Natural killer cell (primary cell): ENCODE results near the gene TRAIP. TPM values are rescaled to one million over a fixed set of nuclear protein-coding genes. Genes with fewer than 3 reads are reported as not detected.

ENCODE experiments used
- ATAC-seq, 3 donors: fragments of 150-1000 bp in 2 of 3; fragments of 200-7000 bp in 1 of 3; cut with Tn5 transposase; 1 replicate in 1 of 3; 2 replicates in 2 of 3; pipeline ENCODE4 v1.10.0; 2021; ENCODE audit warnings: mild to moderate bottlenecking in 2 of 3, moderate library complexity in 2 of 3
- DNase-seq, 2 donors: peaks; one replicate each; pipeline versions ENCODE4 v3.0.0 to v3.0.0-alpha.2; 2013 to 2021; ENCODE audit warnings: mixed read lengths in 1 of 2
- H3K27ac ChIP-seq: one replicate; pipeline ENCODE4 v1.5.1; 2013; ENCODE audit warnings: mild to moderate bottlenecking, low read length
- H3K27me3 ChIP-seq: one replicate; pipeline ENCODE4 v1.6.1; 2013; ENCODE audit warnings: low read length; ENCODE audit not compliant: control insufficient read depth, insufficient read depth
- H3K36me3 ChIP-seq: one replicate; pipeline ENCODE4 v1.6.1; 2013; ENCODE audit warnings: low read length; ENCODE audit not compliant: control insufficient read depth, insufficient read depth
- H3K4me1 ChIP-seq: one replicate; pipeline ENCODE4 v1.6.1; 2013; ENCODE audit warnings: low read length; ENCODE audit not compliant: control insufficient read depth, insufficient read depth
- H3K4me3 ChIP-seq: one replicate; pipeline ENCODE4 v1.5.1; 2013; ENCODE audit warnings: low read length
- H3K9me3 ChIP-seq: one replicate; pipeline ENCODE4 v1.6.1; 2013; ENCODE audit warnings: low read length; ENCODE audit not compliant: control insufficient read depth, insufficient read depth
- H3K27ac Mint-ChIP-seq, 2 donors: one replicate each; pipeline ENCODE4 v1.8.0; 2022; ENCODE audit warnings: mild to moderate bottlenecking in 2 of 2, mixed read lengths in 2 of 2, moderate library complexity in 1 of 2
- H3K27me3 Mint-ChIP-seq, 2 donors: one replicate each; pipeline ENCODE4 v1.8.0; 2022; ENCODE audit warnings: low read depth in 2 of 2, mixed read lengths in 2 of 2
- H3K36me3 Mint-ChIP-seq: one replicate; pipeline ENCODE4 v1.8.0; 2022; ENCODE audit warnings: mixed read lengths
- H3K4me1 Mint-ChIP-seq, 2 donors: one replicate each; pipeline ENCODE4 v1.8.0; 2022; ENCODE audit warnings: mixed read lengths in 2 of 2
- H3K4me3 Mint-ChIP-seq: one replicate; pipeline ENCODE4 v1.8.0; 2022; ENCODE audit warnings: mild to moderate bottlenecking, moderate library complexity, mixed read lengths
- H3K9me3 Mint-ChIP-seq, 2 donors: one replicate each; pipeline ENCODE4 v1.8.0; 2022; ENCODE audit warnings: mixed read lengths in 2 of 2
- CTCF ChIP-seq: fragments of 200-600 bp; IDR thresholded peaks from one replicate; pipeline ENCODE4 v1.8.0; 2022; ENCODE audit warnings: antibody characterized with exemption
- WGBS: methylation state at CpG from one replicate; pipeline ENCODE4 v1.1.7; 2013; ENCODE audit warnings: missing lambda C conversion rate; ENCODE audit not compliant: insufficient coverage; 5-methylcytosine and 5-hydroxymethylcytosine counted together
- intact Hi-C: fragments of 100-400 bp; cut with micrococcal nuclease; formaldehyde crosslinking; loops from one replicate; pipeline ENCODE4 v1.14.2; 2022
- total RNA-seq, 4 donors: library from RNA; stranded (reverse); fragments of 120-200 nt in 1 of 4; gene quantifications; one replicate each; pipeline versions ENCODE4 v1.2.3 to v1.2.4, GENCODE V29; 2013 to 2022

Gene TRAIP
- total RNA-seq, 3 donors from 2014 or later (not counting 1 experiment from before 2014, with no cell fraction given), result 3.3 to 6.2 (median 4.0) TPM

GRCh38 chr3:49876567-49876966 lies 20.2 kb upstream of the TRAIP start:
- H3K9me3 Mint-ChIP-seq, result no peaks in the 10 kb centered on the region
- H3K27ac Mint-ChIP-seq, result no peak overlapping the region
- intact Hi-C loops, result no loop called here

GRCh38 chr3:49873623-49874022 lies 17.3 kb upstream of the TRAIP start:
- Histone ChIP-seq H3K36me3 (no peaks in the 10 kb centered on the region), H3K9me3 (no peaks in the 10 kb centered on the region), H3K27me3 (peaks cover 8% of the 10 kb centered on the region), H3K4me1 (peaks cover 12% of the 10 kb centered on the region), H3K27ac (no peak overlapping the region), H3K4me3 (no peak overlapping the region)
- Mint-ChIP-seq H3K27me3 (peaks cover 8 to 14% of the 10 kb centered on the region in 2 donors), H3K27ac (no peak overlapping the region), H3K9me3 (no peaks in the 10 kb centered on the region), H3K4me3 (no peak overlapping the region), H3K36me3 (no peaks in the 10 kb centered on the region), H3K4me1 (no peaks in the 10 kb centered on the region)
- 94% methylated on average over 8 of the region's 8 CpGs for WGBS
- no peak for DNase-seq
- no peak for ATAC-seq
- no peak for TF ChIP-seq CTCF
- intact Hi-C loops, result no loop called here

More at GRCh38 chr3:49876567-49876966, 20.2 kb upstream of the TRAIP start:
- peaks cover 5% of the 10 kb centered on the region in 2 donors for H3K27me3 Mint-ChIP-seq
- no peaks in the 10 kb centered on the region for H3K4me1 Mint-ChIP-seq
- Histone ChIP-seq H3K4me1 (no peaks in the 10 kb centered on the region), H3K36me3 (no peaks in the 10 kb centered on the region), H3K27ac (no peak overlapping the region), H3K27me3 (no peaks in the 10 kb centered on the region), H3K4me3 (no peak overlapping the region), H3K9me3 (no peaks in the 10 kb centered on the region)
- no peak for TF ChIP-seq CTCF
- DNase-seq, result no peak
- WGBS, result 78% methylated on average over 5 of the region's 5 CpGs
- ATAC-seq, result no peak
- no peak overlapping the region for H3K4me3 Mint-ChIP-seq
- no peaks in the 10 kb centered on the region for H3K36me3 Mint-ChIP-seq

GRCh38 chr3:49872801-49873281 lies 16.5 kb upstream of the TRAIP start:
- H3K27ac Mint-ChIP-seq, result no peak overlapping the region
- no peak overlapping the region for H3K4me3 Mint-ChIP-seq
- H3K36me3 ChIP-seq, result no peaks in the 10 kb centered on the region
- no peaks in the 10 kb centered on the region for H3K9me3 Mint-ChIP-seq
- intact Hi-C loops, result no loop called here
- H3K27ac ChIP-seq, result no peak overlapping the region
- peaks cover 12% of the 10 kb centered on the region for H3K4me1 ChIP-seq
- H3K27me3 ChIP-seq, result peaks cover 13% of the 10 kb centered on the region
- no peaks in the 10 kb centered on the region for H3K36me3 Mint-ChIP-seq
- H3K9me3 ChIP-seq, result peaks cover 5% of the 10 kb centered on the region
- TF ChIP-seq CTCF, result no peak
- DNase-seq, result peak in 1 of 2 donors; percentile 40
- H3K4me1 Mint-ChIP-seq, result no peaks in the 10 kb centered on the region
- H3K27me3 Mint-ChIP-seq, result peaks cover 8 to 20% of the 10 kb centered on the region in 2 donors
- H3K4me3 ChIP-seq, result no peak overlapping the region
- WGBS, result 49% methylated on average over 4 of the region's 4 CpGs
- ATAC-seq, result peak; percentile 22 to 39 (median 39)

- H3K27ac ChIP-seq, result no peak overlapping the region
- DNase-seq (no peak), ATAC-seq (no peak)
- H3K9me3 ChIP-seq, result peaks cover 5% of the 10 kb centered on the region
- intact Hi-C loops, result no loop called here
- Mint-ChIP-seq H3K27ac (no peak overlapping the region), H3K4me3 (no peak overlapping the region), H3K36me3 (no peaks in the 10 kb centered on the region), H3K4me1 (no peaks in the 10 kb centered on the region), H3K27me3 (peaks cover 19 to 29% of the 10 kb centered on the region in 2 donors), H3K9me3 (no peaks in the 10 kb centered on the region)
- 87% methylated on average over 10 of the region's 10 CpGs for WGBS
- H3K4me1 ChIP-seq, result peaks cover 12% of the 10 kb centered on the region
- TF ChIP-seq CTCF, result no peak
- H3K4me3 ChIP-seq, result no peak overlapping the region
- peaks cover 13% of the 10 kb centered on the region for H3K27me3 ChIP-seq
- no peaks in the 10 kb centered on the region for H3K36me3 ChIP-seq
Observed at GRCh38 chr3:49871531-49872153, 15.3 kb upstream of the TRAIP start.
